GM18526 (cell line): ENCODE results near the gene ANO4.

ENCODE experiments used
- POLR2A ChIP-seq: IDR thresholded peaks from 3 replicates; pipeline ENCODE4 v1.6.1; 2011; ENCODE audit not compliant: insufficient read length; ENCODE audit errors: extremely low read depth

Gene ANO4

GRCh38 chr12:101097829-101098580 is 303.4 kb downstream of the ANO4 start:
- no peak for TF ChIP-seq POLR2A

DNA sequence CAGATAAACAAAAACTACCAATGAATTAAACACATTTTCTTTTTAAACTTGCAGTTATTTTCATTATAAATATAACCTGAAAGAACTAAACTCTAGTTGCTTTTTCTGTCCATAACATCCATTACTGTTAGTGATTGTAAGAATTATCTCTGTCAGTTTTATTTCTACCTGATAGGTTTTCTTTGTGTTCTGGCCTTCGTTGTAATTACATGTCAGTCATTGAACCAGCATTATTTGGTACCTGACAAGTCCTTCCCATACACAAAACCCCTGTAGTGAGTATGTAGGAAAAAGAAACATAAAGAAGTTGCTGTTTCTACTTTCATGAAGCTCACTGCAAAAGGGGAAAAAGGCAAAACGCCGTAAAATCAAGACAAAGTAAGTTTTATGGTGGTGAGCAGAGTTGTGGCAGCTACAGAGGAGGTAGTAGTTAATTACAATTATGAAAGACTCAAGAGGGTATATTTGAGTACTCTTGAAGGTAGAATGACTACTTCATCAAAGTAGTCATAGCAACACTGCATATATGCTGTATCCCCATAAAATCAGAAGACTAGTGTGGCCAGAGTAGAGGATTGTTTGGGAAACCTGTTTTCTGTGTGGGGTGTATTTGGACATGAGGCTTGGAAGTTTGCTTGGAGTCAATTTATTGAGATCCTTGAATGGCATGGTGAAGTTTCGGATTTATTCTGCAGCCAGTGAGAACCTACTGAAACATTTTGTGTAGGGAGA is 312.6 kb downstream of the ANO4 start:
- TF ChIP-seq POLR2A: no peak

DNA sequence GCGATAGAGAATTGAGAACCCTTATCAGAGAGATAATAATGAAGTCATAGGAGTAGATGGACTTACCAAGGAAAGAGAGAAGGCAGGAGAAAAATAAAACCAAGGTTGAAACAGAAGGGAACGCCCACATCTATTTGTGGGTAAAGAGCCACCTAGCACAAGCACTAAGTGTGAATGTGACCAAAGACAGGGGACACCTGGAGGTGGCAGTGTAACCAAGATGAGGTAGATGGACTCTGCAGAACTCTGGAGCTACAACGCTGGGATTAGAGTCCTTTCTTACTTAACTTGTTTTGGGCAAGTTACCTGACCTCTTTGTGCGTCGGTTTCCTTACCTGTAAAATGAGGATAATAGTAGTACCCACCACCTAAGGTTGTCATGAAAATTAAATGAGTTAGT is 313.6 kb downstream of the ANO4 start:
- no peak for TF ChIP-seq POLR2A

- no peak for TF ChIP-seq POLR2A
Observed at GRCh38 chr12:101110866-101111265, 316.3 kb downstream of the ANO4 start.

GRCh38 chr12:101111441-101111840 is 316.9 kb downstream of the ANO4 start:
- no peak for TF ChIP-seq POLR2A

GRCh38 chr12:101115326-101115725 is 320.8 kb downstream of the ANO4 start:
- TF ChIP-seq POLR2A: no peak

DNA sequence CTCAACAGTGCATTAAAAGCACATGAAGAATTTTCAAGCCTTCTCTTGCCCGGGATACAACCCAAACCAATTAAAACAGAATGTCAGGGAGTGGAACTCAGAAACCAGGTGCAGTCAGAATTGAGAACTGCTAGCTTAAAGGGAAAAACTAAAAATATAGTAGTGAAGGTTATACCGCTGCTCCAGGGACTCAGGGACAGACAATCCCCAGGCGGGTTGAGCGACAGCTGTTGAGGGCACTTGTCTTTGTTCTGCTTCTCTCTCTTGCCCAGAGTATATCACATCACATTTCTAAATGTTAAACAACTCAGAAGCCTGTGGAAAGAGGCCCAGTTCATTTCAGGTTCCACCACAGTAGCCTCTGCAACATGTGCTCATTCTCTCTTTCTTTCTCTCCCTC is 322.3 kb downstream of the ANO4 start:
- TF ChIP-seq POLR2A: no peak

DNA sequence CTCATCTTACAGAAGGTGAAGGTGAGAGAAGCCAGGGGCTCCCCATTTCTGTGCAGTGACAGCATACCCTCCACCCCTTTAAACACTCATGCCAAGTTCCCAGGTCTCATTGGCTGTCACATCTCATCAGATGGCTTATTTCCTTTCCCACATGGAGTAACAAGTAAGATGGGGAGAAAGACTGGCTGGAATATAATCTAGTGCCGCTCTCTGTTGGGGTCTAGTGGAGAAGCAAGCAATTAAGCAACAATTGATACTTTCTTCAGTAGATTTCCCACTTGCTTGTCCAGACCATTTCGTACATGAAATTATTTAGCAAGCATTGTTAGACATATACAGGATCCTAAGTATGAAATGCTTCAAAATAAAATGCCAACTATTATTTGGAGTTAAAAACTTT is 323.3 kb downstream of the ANO4 start:
- no peak for TF ChIP-seq POLR2A

GRCh38 chr12:101127521-101128219 is 333.1 kb downstream of the ANO4 start:
- TF ChIP-seq POLR2A: no peak

GRCh38 chr12:101165319-101165718 is 370.7 kb downstream of the ANO4 start:
- TF ChIP-seq POLR2A: no peak

- TF ChIP-seq POLR2A: no peak
Observed at GRCh38 chr12:101166866-101167265, 372.3 kb downstream of the ANO4 start.

DNA sequence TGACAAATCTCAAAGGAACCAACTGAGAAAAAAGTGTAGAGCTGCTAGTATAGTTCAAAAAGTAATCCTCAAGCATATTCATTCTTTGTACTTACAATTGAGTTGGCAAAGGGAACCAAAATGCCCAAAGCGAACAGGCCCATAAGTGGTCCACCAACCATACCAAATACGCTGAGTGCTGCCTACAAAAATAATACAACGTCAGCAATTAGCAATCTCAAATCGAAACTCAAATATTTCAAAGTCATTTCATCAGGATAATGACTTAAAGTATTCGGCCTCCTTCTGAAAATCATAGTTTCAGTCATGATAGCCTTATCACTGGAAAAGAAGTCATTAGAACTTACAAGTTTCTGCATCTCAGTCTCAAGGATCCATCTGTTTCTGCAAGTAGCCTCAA is 373.4 kb downstream of the ANO4 start:
- TF ChIP-seq POLR2A: no peak

DNA sequence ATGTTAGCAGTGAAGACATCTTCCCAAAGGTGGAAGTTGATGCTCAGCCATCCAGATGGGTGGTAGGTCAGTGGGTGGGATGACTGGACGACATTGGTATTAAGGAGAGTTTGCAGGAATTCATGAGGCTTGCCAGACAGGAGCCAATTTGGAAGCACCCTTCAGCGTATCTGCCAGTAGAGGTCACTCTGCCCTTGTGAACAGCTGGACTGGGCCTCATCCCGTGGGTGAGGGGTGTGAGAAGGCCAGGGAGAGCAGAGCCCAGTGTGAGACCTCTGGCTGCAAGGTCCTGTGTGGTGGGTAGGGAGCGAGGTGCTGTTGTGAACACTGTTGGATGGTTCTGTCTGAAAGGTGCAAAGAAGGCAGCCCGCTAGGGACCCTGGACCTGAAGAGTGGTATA is 377.7 kb downstream of the ANO4 start:
- TF ChIP-seq POLR2A: no peak

- TF ChIP-seq POLR2A: no peak
Observed at GRCh38 chr12:101173197-101173749, 378.7 kb downstream of the ANO4 start.

DNA sequence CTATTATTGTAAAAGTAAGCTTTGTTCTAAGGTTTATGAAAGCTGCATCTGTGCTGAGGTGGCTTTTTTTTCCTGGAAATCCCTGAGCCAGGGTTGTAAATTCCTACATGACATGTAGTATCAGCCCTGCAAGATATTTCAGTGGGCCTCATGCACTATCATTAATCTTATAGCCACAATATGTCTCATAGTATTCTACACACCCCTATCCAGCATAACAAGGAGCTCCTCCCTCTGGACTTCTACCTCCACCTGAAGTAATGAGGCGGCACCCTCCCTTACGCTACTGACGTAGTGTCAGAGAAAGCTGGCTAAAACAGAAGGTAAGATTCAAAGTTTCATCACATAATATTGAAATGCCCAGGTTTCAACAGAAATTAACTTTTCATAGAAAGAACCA is 380.0 kb downstream of the ANO4 start:
- TF ChIP-seq POLR2A: no peak
